ENCODE measurements around the gene KMT2D.
A peak's percentile ranks its signal among the peaks of the same experiment; 100 is the strongest.

Gene KMT2D

DNA sequence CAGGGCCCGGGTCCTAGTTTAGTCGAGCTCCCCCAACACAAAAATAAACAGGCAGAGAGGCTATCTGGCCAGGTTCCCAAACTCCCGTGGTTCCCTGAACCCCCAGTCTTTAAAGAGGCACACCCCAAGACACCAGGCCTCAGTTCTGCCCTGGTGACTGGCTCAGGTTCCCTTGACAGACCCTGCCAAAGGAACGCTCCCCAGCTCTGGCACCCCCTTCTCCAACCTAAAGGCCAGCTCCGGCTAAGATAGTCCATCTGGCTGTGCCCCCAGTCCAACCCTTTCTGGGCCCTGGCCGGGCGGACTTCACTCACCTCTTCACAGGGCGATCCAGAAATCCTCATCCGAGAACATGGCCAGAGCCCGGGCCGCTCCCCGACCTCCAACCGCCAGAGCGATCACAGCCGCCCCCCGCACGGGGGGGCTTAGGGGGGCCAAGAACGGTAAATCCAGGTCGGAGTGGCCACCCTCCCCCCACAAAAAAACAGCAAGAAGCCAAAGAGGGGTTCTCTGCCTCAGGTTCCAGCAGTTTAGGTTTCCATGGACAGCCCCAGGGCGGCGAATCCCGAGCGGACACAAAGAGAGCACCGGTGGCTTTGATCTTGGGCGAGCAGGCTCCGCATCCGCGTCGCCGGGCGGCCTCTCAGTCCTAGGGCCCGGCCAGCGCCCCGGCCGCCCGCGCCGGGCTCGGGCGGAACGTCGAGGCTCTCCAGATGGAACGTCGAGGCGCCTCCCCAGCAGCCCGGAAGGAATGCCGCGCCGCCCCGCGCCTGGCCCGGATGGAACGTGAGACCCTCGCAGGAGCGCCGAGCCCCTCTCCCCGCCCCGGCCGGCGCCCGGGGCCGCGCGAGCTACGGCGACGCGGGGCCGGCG, 1.1 kb downstream of the KMT2D start:
- Histone ChIP-seq H3K4me1 (ENCODE audit: control insufficient read depth, insufficient read depth, low read length, unreplicated experiment) (peaks cover 39% of the 10 kb centered on the region), H3K27ac (ENCODE audit: low read depth, low read length) (peak overlapping the region; percentile 87), H3K36me3 (ENCODE audit: insufficient read depth, low read length) (no peaks in the 10 kb centered on the region; the same call in 1 of the 2 replicates), H3K27me3 (ENCODE audit: insufficient read depth, low read length) (no peaks in the 10 kb centered on the region), H3K4me3 (ENCODE audit: low read depth, low read length) (peak overlapping the region; percentile 89), H3K79me2 (ENCODE audit: control insufficient read depth, insufficient read depth, low read length, unreplicated experiment) (peaks cover 63% of the 10 kb centered on the region), H2AFZ (ENCODE audit: low read length, unreplicated experiment) (peak overlapping the region; percentile 97)

GRCh38 chr12:49059045-49059298, 1.6 kb downstream of the KMT2D start:
- Histone ChIP-seq H3K79me2 (ENCODE audit: control insufficient read depth, insufficient read depth, low read length, unreplicated experiment) (peaks cover 69% of the 10 kb centered on the region), H3K4me3 (ENCODE audit: low read depth, low read length) (peak overlapping the region; percentile 89), H3K36me3 (ENCODE audit: insufficient read depth, low read length) (no peaks in the 10 kb centered on the region; the same call in 1 of the 2 replicates), H3K4me1 (ENCODE audit: control insufficient read depth, insufficient read depth, low read length, unreplicated experiment) (peaks cover 39% of the 10 kb centered on the region), H3K27me3 (ENCODE audit: insufficient read depth, low read length) (no peaks in the 10 kb centered on the region), H3K27ac (ENCODE audit: low read depth, low read length) (0 out of 2 replicates have a peak overlapping the region, but pooled peaks have one; percentile 87), H2AFZ (ENCODE audit: low read length, unreplicated experiment) (no peak overlapping the region)

DNA sequence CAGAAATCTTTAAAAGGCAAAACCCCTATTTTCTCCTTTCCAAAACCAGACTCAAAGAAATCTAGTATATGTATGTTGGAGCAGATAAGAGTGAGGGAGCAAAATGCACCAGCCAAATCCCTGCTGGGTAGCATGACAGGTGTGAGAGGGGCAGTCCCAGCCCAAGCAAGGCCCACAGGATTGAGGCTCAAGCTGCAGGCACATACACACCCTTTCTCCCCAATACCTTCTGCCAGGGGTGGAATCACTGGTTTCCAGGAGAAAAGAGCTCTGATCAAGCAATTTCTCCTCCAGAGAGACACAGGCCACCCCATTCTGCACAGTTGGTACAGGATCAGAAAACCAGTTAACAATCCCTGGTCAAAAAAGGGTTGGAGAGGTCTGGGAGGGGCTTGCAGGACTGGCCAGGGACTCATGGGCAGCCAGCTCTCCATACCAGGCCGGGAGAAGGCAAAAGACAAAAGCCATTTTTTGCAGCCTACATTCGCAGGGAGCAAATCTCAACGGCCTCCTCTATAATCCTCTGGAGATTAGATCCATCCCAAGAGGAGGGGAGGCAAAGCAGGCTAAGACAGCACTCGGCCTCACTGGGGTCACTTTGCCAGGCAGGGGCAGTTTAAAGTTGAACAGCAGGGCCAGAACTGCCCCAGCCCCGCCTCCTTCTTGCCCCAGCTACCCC, 2.1 kb downstream of the KMT2D start:
- H3K36me3 ChIP-seq (ENCODE audit: insufficient read depth, low read length), result no peaks in the 10 kb centered on the region; the same call in 1 of the 2 replicates
- no peaks in the 10 kb centered on the region for H3K27me3 ChIP-seq (ENCODE audit: insufficient read depth, low read length)
- H3K4me1 ChIP-seq (ENCODE audit: control insufficient read depth, insufficient read depth, low read length, unreplicated experiment), result peaks cover 36% of the 10 kb centered on the region
- no peak overlapping the region for H2AFZ ChIP-seq (ENCODE audit: low read length, unreplicated experiment)
- H3K27ac ChIP-seq (ENCODE audit: low read depth, low read length), result no peak overlapping the region
- peaks cover 72% of the 10 kb centered on the region for H3K79me2 ChIP-seq (ENCODE audit: control insufficient read depth, insufficient read depth, low read length, unreplicated experiment)
- H3K4me3 ChIP-seq (ENCODE audit: low read depth, low read length), result peak overlapping the region; percentile 89

GRCh38 chr12:49057888-49058287, 2.7 kb downstream of the KMT2D start:
- peaks cover 72% of the 10 kb centered on the region for H3K79me2 ChIP-seq (ENCODE audit: control insufficient read depth, insufficient read depth, low read length, unreplicated experiment)
- H3K4me3 ChIP-seq (ENCODE audit: low read depth, low read length), result peak overlapping the region; percentile 89
- no peaks in the 10 kb centered on the region; the same call in 1 of the 2 replicates for H3K36me3 ChIP-seq (ENCODE audit: insufficient read depth, low read length)
- H3K27ac ChIP-seq (ENCODE audit: low read depth, low read length), result no peak overlapping the region
- H3K4me1 ChIP-seq (ENCODE audit: control insufficient read depth, insufficient read depth, low read length, unreplicated experiment), result peaks cover 34% of the 10 kb centered on the region
- no peak overlapping the region for H2AFZ ChIP-seq (ENCODE audit: low read length, unreplicated experiment)
- no peaks in the 10 kb centered on the region for H3K27me3 ChIP-seq (ENCODE audit: insufficient read depth, low read length)

DNA sequence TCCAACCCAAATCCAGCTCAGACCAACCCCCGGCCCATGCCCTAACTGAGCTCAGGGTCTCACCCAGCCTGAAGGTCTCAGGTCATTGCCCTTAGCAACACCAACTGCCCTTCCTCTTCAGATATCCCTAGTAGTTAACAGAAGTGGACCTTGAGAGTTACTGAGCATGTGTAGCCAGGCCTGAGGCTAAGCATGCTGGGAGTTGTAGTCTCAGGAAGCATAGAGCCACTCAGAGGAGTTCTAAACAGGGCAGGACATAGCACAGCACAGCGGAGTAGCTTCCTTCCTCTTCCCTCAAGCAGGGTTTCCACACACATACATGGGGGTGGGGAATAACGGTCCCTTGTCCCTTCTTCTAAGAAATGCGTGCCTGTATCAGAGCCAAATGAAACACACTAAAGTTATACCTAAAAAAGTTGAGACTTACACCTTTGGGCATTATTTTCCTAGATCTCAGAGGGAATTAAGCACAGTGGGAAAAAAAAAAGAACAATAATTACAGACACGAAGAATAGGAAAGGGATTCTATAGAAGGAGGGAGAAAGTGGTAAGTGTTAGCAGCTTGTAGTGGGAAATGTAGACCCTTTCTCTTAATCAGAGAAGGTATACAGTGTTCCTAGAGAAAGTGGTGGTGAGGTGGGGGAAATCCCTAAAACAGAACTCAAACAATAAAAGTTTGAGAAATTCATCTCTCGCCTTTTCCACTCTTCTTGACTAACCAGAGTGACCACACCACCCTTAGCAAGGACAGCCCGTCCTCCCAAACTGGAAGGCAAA, 4.4 kb downstream of the KMT2D start:
- Histone ChIP-seq H3K36me3 (ENCODE audit: insufficient read depth, low read length) (no peaks in the 10 kb centered on the region; the same call in 1 of the 2 replicates), H3K79me2 (ENCODE audit: control insufficient read depth, insufficient read depth, low read length, unreplicated experiment) (peaks cover 77% of the 10 kb centered on the region), H3K27ac (ENCODE audit: low read depth, low read length) (peak overlapping the region; percentile 33; the same call in 1 of the 2 replicates), H2AFZ (ENCODE audit: low read length, unreplicated experiment) (no peak overlapping the region), H3K4me3 (ENCODE audit: low read depth, low read length) (peak overlapping the region; percentile 89), H3K27me3 (ENCODE audit: insufficient read depth, low read length) (no peaks in the 10 kb centered on the region), H3K4me1 (ENCODE audit: control insufficient read depth, insufficient read depth, low read length, unreplicated experiment) (peaks cover 31% of the 10 kb centered on the region)

- peaks cover 36% of the 10 kb centered on the region for H3K4me1 ChIP-seq (ENCODE audit: control insufficient read depth, insufficient read depth, low read length, unreplicated experiment)
- no peak overlapping the region for H3K27ac ChIP-seq (ENCODE audit: low read depth, low read length)
- H3K36me3 ChIP-seq (ENCODE audit: insufficient read depth, low read length), result no peaks in the 10 kb centered on the region; the same call in 1 of the 2 replicates
- H2AFZ ChIP-seq (ENCODE audit: low read length, unreplicated experiment), result no peak overlapping the region
- H3K4me3 ChIP-seq (ENCODE audit: low read depth, low read length), result no peak overlapping the region
- peaks cover 80% of the 10 kb centered on the region for H3K79me2 ChIP-seq (ENCODE audit: control insufficient read depth, insufficient read depth, low read length, unreplicated experiment)
- no peaks in the 10 kb centered on the region for H3K27me3 ChIP-seq (ENCODE audit: insufficient read depth, low read length)
These were observed 5.5 kb downstream of the KMT2D start for GRCh38 chr12:49055092-49055491.

GRCh38 chr12:49054524-49054923, 6.1 kb downstream of the KMT2D start:
- Histone ChIP-seq H3K36me3 (ENCODE audit: insufficient read depth, low read length) (no peaks in the 10 kb centered on the region; the same call in 1 of the 2 replicates), H3K4me1 (ENCODE audit: control insufficient read depth, insufficient read depth, low read length, unreplicated experiment) (peaks cover 42% of the 10 kb centered on the region), H3K79me2 (ENCODE audit: control insufficient read depth, insufficient read depth, low read length, unreplicated experiment) (peaks cover 74% of the 10 kb centered on the region), H3K27ac (ENCODE audit: low read depth, low read length) (no peak overlapping the region), H3K4me3 (ENCODE audit: low read depth, low read length) (no peak overlapping the region), H2AFZ (ENCODE audit: low read length, unreplicated experiment) (no peak overlapping the region), H3K27me3 (ENCODE audit: insufficient read depth, low read length) (no peaks in the 10 kb centered on the region)

GRCh38 chr12:49054096-49054495, 6.5 kb downstream of the KMT2D start:
- Histone ChIP-seq H3K4me1 (ENCODE audit: control insufficient read depth, insufficient read depth, low read length, unreplicated experiment) (peaks cover 46% of the 10 kb centered on the region), H2AFZ (ENCODE audit: low read length, unreplicated experiment) (no peak overlapping the region), H3K27ac (ENCODE audit: low read depth, low read length) (no peak overlapping the region), H3K27me3 (ENCODE audit: insufficient read depth, low read length) (no peaks in the 10 kb centered on the region), H3K36me3 (ENCODE audit: insufficient read depth, low read length) (peaks cover 1% of the 10 kb centered on the region), H3K79me2 (ENCODE audit: control insufficient read depth, insufficient read depth, low read length, unreplicated experiment) (peaks cover 70% of the 10 kb centered on the region), H3K4me3 (ENCODE audit: low read depth, low read length) (no peak overlapping the region)

DNA sequence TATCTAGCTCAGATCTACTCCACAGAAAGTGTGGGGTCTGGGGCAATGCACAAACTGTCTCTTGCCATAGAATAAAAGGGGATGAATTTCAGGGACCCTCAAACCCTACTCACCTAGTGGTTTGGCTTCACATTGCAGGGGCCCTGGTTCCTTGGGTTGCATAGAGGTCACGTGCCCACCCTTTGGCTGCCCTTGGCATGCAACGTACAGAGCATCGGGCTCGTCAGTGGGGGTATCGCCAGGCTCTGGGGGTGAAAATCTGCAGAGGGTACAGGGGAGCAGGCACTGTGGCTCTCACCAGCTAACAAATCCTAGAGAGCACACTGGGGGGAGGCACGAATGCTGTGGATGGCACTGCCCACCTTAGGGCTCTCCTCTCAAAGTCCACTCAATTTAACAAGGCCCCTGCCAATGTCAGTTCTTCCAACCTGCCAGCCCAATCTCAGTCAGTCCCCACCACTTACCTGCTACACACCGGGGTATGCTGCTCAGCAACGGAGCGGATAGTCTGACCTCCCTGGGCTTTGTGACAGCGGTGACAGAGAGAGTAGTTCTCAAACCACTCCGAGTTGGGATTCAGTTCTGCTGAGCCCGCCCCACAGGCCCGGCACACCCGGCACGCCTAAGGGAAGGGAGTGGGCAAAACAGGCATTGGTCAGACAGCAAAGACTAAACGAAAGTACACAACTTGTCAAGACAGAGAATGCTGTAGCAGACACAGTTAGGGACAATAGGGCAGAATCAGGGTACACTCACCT, 8.0 kb downstream of the KMT2D start:
- Histone ChIP-seq H3K4me1 (ENCODE audit: control insufficient read depth, insufficient read depth, low read length, unreplicated experiment) (peaks cover 41% of the 10 kb centered on the region), H3K79me2 (ENCODE audit: control insufficient read depth, insufficient read depth, low read length, unreplicated experiment) (peaks cover 55% of the 10 kb centered on the region), H2AFZ (ENCODE audit: low read length, unreplicated experiment) (no peak overlapping the region), H3K27ac (ENCODE audit: low read depth, low read length) (no peak overlapping the region), H3K36me3 (ENCODE audit: insufficient read depth, low read length) (peaks cover 16% of the 10 kb centered on the region), H3K4me3 (ENCODE audit: low read depth, low read length) (no peak overlapping the region), H3K27me3 (ENCODE audit: insufficient read depth, low read length) (no peaks in the 10 kb centered on the region)
